Neuronal stem cell (in vitro differentiated cells): ENCODE data around the gene EIPR1.

Experiments
- DNase-seq: peaks from one replicate; pipeline ENCODE4 v3.0.0-alpha.2; 2013; ENCODE audit warnings: low spot score
- H2AFZ ChIP-seq: one replicate; pipeline ENCODE4 v1.6.1; 2013; ENCODE audit warnings: mild to moderate bottlenecking, low read length, inconsistent platforms
- H2AK5ac ChIP-seq: 2 replicates; pipeline ENCODE4 v1.6.1; 2013; ENCODE audit warnings: low read depth, mild to moderate bottlenecking, inconsistent platforms, low read length, moderate library complexity, mixed read lengths
- H2BK120ac ChIP-seq: 2 replicates; pipeline ENCODE4 v1.6.1; 2013; ENCODE audit warnings: low read depth, mild to moderate bottlenecking, inconsistent platforms, low read length, moderate library complexity, mixed read lengths
- H2BK12ac ChIP-seq: one replicate; pipeline ENCODE4 v1.6.1; 2013; ENCODE audit warnings: low read length, inconsistent platforms
- H2BK15ac ChIP-seq: 2 replicates; pipeline ENCODE4 v1.6.1; 2013; ENCODE audit warnings: mild to moderate bottlenecking, low read length, inconsistent platforms, mixed read lengths
- H2BK5ac ChIP-seq: one replicate; pipeline ENCODE4 v1.6.1; 2013; ENCODE audit warnings: inconsistent platforms, mild to moderate bottlenecking, low read length, moderate library complexity
- H3K14ac ChIP-seq: one replicate; pipeline ENCODE4 v1.6.1; 2013; ENCODE audit warnings: low read length, inconsistent platforms
- H3K18ac ChIP-seq: 2 replicates; pipeline ENCODE4 v1.6.1; 2013; ENCODE audit warnings: low read length, inconsistent platforms
- H3K23ac ChIP-seq: 2 replicates; pipeline ENCODE4 v1.6.1; 2013; ENCODE audit warnings: low read depth, mild to moderate bottlenecking, mixed read lengths, low read length, inconsistent platforms; ENCODE audit not compliant: poor library complexity
- H3K27ac ChIP-seq: replicated peaks from 3 replicates; pipeline ENCODE4 v1.5.1; 2013; ENCODE audit warnings: low read length, inconsistent platforms
- H3K27me3 ChIP-seq, 3 experiments: 2 replicates each; pipeline ENCODE4 v1.6.1; 2013; ENCODE audit warnings: low read length in 3 of 3, mild to moderate bottlenecking in 2 of 3, inconsistent platforms in 1 of 3, low read depth in 1 of 3, mixed read lengths in 1 of 3, moderate library complexity in 1 of 3; ENCODE audit not compliant: control insufficient read depth in 3 of 3, insufficient read depth in 3 of 3
- H3K36me3 ChIP-seq, 2 donors: replicated peaks in 1 of 2; 2 replicates each; pipeline ENCODE4 v1.6.1; 2013; ENCODE audit warnings: low read length in 2 of 2; ENCODE audit not compliant: control insufficient read depth in 2 of 2, insufficient read depth in 2 of 2
- H3K4ac ChIP-seq: 2 replicates; pipeline ENCODE4 v1.6.1; 2013; ENCODE audit warnings: inconsistent platforms, mild to moderate bottlenecking, low read length, moderate library complexity
- H3K4me1 ChIP-seq, 2 donors: 1 replicate in 1 of 2; 2 replicates in 1 of 2; pipeline ENCODE4 v1.6.1; 2013; ENCODE audit warnings: low read length in 2 of 2, low read depth in 1 of 2; ENCODE audit not compliant: control insufficient read depth in 2 of 2, insufficient read depth in 1 of 2
- H3K4me2 ChIP-seq: one replicate; pipeline ENCODE4 v1.6.1; 2013; ENCODE audit warnings: mild to moderate bottlenecking, low read length, inconsistent platforms; ENCODE audit not compliant: insufficient read depth, poor library complexity, severe bottlenecking
- H3K4me3 ChIP-seq, 2 donors: 2 replicates each; pipeline ENCODE4 v1.5.1; 2013; ENCODE audit warnings: low read length in 2 of 2, mild to moderate bottlenecking in 2 of 2, inconsistent platforms in 1 of 2, moderate library complexity in 1 of 2
- H3K79me1 ChIP-seq: one replicate; pipeline ENCODE4 v1.6.1; 2013; ENCODE audit warnings: low read depth, mild to moderate bottlenecking, inconsistent platforms, low read length, moderate library complexity
- H3K9ac ChIP-seq: one replicate; pipeline ENCODE4 v1.6.1; 2013; ENCODE audit warnings: mild to moderate bottlenecking, low read depth, low read length, inconsistent platforms; ENCODE audit not compliant: poor library complexity
- H3K9me3 ChIP-seq, 2 donors: replicated peaks in 1 of 2; 2 replicates each; pipeline versions ENCODE3 to v1.6.1; 2013; ENCODE audit warnings: low read length in 2 of 2, mild to moderate bottlenecking in 2 of 2, inconsistent platforms in 1 of 2, low read depth in 1 of 2, mixed read lengths in 1 of 2, moderate library complexity in 1 of 2; ENCODE audit not compliant: control insufficient read depth in 2 of 2, insufficient read depth in 1 of 2
- H4K8ac ChIP-seq: one replicate; pipeline ENCODE4 v1.6.1; 2013; ENCODE audit warnings: low read depth, mild to moderate bottlenecking, inconsistent platforms, low read length, moderate library complexity
- H4K91ac ChIP-seq: one replicate; pipeline ENCODE4 v1.6.1; 2013; ENCODE audit warnings: low read length, low read depth, mild to moderate bottlenecking, inconsistent platforms; ENCODE audit not compliant: poor library complexity
- WGBS, 2 donors: extraction: QIAGEN DNeasy Blood & Tissue Kit; methylation state at CpG; one replicate each; pipeline ENCODE4 v1.1.7; 2013; ENCODE audit warnings: missing lambda C conversion rate in 2 of 2, mixed read lengths in 1 of 2; ENCODE audit not compliant: insufficient read length in 2 of 2, insufficient replicate concordance in 1 of 2; ENCODE audit errors: extremely low coverage in 2 of 2; 5-methylcytosine and 5-hydroxymethylcytosine counted together

The EIPR1 gene

DNA sequence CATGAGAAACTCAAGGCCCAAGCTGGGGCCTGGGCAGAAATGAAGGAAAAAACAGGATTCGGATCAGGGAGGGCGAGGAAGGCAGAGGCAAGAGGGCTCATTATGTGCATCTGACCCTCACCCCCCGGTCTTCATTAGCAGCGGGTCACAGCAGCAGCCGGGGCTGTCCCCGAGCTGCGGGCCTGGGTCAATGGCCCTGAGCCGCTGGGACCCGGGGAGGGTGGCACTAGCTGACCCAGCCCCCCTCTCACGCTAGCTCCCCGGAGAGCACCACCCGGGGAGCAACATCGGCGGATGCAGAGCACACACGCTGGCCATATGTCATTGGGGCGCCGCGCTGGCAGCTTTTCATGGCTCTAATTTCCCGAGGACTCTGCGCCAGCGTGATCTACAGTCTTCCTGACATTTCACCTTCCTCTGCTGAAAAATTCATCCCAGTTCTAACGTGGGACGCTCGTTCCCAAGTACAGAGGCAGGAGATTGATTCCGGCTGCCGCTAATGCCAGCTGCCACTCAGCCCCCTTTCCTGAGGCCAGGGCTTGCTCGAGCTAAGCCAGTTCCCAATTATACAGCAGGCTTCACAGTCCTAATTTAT, 63.7 kb downstream of the EIPR1 start:
- H3K4me1 ChIP-seq, result no peaks in the 10 kb centered on the region
- no peak overlapping the region for H3K18ac ChIP-seq
- no peak for DNase-seq
- H4K91ac ChIP-seq, result no peak overlapping the region
- peaks cover 4 to 10% of the 10 kb centered on the region in 2 donors for H3K36me3 ChIP-seq
- no peak overlapping the region for H2AK5ac ChIP-seq
- H2AFZ ChIP-seq, result no peak overlapping the region
- no CpG with 5 or more reads among the region's 27 CpGs for WGBS, 2 donors
- no peak overlapping the region for H2BK5ac ChIP-seq
- no peak overlapping the region for H2BK120ac ChIP-seq
- no peak overlapping the region for H4K8ac ChIP-seq
- H2BK15ac ChIP-seq, result no peak overlapping the region
- peaks cover 3 to 4% of the 10 kb centered on the region in 2 donors for H3K9me3 ChIP-seq
- no peak overlapping the region for H2BK12ac ChIP-seq
- no peak overlapping the region for H3K4ac ChIP-seq
- no peak overlapping the region for H3K4me2 ChIP-seq
- H3K79me1 ChIP-seq, result peaks cover 6% of the 10 kb centered on the region
- no peaks in the 10 kb centered on the region for H3K27me3 ChIP-seq
- no peak overlapping the region for H3K27ac ChIP-seq
- H3K9ac ChIP-seq, result no peak overlapping the region
- H3K4me3 ChIP-seq, result no peak overlapping the region
- H3K23ac ChIP-seq, result peak overlapping the region; percentile 81
- H3K14ac ChIP-seq, result no peak overlapping the region

DNA sequence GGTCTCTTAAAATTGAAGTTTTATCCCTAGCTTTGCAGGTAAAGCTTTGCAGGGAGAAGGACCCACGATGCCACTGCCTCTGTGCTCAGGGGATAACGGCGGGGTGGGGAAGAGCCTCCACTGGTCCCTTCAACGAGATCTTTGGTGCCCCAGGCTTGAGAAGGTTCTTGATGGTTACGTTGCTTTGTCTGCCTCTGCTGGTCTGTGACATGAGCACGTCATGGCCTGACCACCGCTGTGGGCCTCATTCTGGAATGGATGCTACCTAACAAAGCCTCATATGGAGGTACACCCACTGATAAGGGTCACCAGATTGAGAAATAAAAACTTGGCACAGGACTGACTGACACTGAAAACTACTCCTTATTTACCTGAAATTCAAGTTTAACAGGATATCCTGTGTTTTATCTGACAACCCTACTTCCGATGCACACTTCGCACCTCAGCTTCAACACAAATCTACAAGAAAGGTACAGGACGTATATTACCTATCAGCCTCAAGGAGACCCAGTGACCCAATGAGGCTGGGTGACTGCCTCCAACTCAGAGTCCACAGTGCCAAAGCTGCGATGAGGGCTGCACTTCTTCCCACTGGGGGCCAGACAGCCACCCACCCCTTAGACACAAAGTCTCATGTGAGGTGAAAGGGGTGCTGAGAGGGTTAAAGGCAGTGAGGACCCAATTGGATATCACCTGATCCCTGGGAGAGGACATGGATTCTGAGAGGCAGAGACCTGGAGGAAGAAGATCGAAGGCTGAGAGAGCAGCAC, 64.9 kb downstream of the EIPR1 start:
- H2BK5ac ChIP-seq, result no peak overlapping the region
- DNase-seq, result no peak
- H2BK12ac ChIP-seq, result no peak overlapping the region
- H3K23ac ChIP-seq, result peak overlapping the region; percentile 23
- no peaks in the 10 kb centered on the region for H3K27me3 ChIP-seq
- peak overlapping the region; percentile 21 for H3K18ac ChIP-seq
- no peak overlapping the region for H2BK15ac ChIP-seq
- H3K4me3 ChIP-seq, result no peak overlapping the region
- no peak overlapping the region for H3K9ac ChIP-seq
- no peak overlapping the region for H4K91ac ChIP-seq
- WGBS, 2 donors, result no CpG with 5 or more reads among the region's 12 CpGs
- H3K4ac ChIP-seq, result no peak overlapping the region
- H2AFZ ChIP-seq, result no peak overlapping the region
- H2AK5ac ChIP-seq, result no peak overlapping the region
- H2BK120ac ChIP-seq, result no peak overlapping the region
- H3K9me3 ChIP-seq, result peaks cover 3 to 4% of the 10 kb centered on the region in 2 donors
- H4K8ac ChIP-seq, result no peak overlapping the region
- H3K4me2 ChIP-seq, result no peak overlapping the region
- no peak overlapping the region for H3K27ac ChIP-seq
- H3K14ac ChIP-seq, result no peak overlapping the region
- H3K79me1 ChIP-seq, result peaks cover 7% of the 10 kb centered on the region
- H3K4me1 ChIP-seq, result peaks cover 0 to 3% of the 10 kb centered on the region in 2 donors
- H3K36me3 ChIP-seq, result peaks cover under 1 to 4% of the 10 kb centered on the region in 2 donors

- Histone ChIP-seq H2AK5ac (no peak overlapping the region), H3K18ac (no peak overlapping the region), H3K27ac (no peak overlapping the region), H3K27me3 (no peaks in the 10 kb centered on the region), H3K36me3 (no peaks in the 10 kb centered on the region), H2BK5ac (no peak overlapping the region), H3K4me2 (no peak overlapping the region), H2AFZ (no peak overlapping the region), H3K9me3 (peaks cover 0 to 1% of the 10 kb centered on the region in 2 donors), H3K9ac (no peak overlapping the region), H4K91ac (no peak overlapping the region), H2BK15ac (no peak overlapping the region), H2BK12ac (no peak overlapping the region), H3K14ac (no peak overlapping the region), H2BK120ac (no peak overlapping the region), H4K8ac (no peak overlapping the region), H3K4me1 (peaks cover 0 to 3% of the 10 kb centered on the region in 2 donors), H3K4me3 (no peak overlapping the region), H3K23ac (no peak overlapping the region), H3K79me1 (peaks cover 7% of the 10 kb centered on the region), H3K4ac (no peak overlapping the region)
- DNase-seq, result no peak
- no CpG with 5 or more reads among the region's 12 CpGs for WGBS, 2 donors
These were observed 66.0 kb downstream of the EIPR1 start for GRCh38 chr2:3311601-3312000.

DNA sequence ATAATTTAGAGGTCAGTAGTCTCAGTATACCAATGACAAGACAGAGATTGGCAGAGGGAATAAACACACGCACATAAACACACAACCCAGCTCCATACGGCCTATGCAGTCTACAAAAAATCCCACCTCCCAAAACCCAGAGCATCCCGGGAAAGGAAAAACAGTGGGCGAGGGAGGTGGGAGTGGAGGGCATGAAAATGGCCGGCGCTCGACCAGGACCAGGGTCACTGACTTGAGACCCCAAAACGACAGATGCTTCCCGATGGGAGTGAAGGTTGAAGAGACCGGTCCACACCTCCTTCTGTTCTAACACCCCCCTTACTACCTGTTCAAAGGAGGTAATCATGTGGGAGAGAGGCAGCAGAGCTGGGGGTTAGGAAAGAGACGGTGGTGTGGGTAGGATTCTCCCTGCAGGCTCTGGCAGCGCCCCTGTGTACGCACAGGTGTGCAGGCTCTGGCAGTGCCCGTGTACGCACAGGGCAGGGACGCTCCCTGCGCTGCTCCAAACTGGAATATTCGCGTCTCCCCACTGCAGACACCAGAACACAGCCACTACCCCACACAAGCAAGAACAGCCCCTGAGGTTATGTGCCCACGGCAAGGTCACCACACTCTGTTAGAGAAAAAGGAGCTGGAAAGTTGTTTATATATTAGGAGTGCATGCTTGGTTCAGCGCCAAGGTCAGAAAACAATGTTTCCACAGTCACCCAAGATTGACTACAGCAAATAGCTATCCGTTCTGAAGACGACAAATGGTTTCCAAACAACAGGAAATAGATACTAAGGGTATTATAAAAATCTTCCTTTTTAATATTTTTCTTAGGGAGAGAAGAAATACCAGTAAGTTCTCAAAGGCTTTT, 67.9 kb downstream of the EIPR1 start:
- WGBS, 2 donors, result no CpG with 5 or more reads among the region's 23 CpGs
- Histone ChIP-seq H3K9me3 (no peaks in the 10 kb centered on the region), H2AFZ (no peak overlapping the region)

More for the DNA sequence above, 67.9 kb downstream of the EIPR1 start:
- H2BK120ac ChIP-seq, result no peak overlapping the region
- peaks cover 7% of the 10 kb centered on the region for H3K79me1 ChIP-seq
- no peak overlapping the region for H3K4me2 ChIP-seq
- H3K14ac ChIP-seq, result peak overlapping the region; percentile 82
- DNase-seq, result no peak
- peak overlapping the region in 1 of 2 donors; percentile 24 for H3K4me3 ChIP-seq
- peak overlapping the region; percentile 23 for H3K4ac ChIP-seq
- no peak overlapping the region for H4K8ac ChIP-seq
- no peaks in the 10 kb centered on the region for H3K36me3 ChIP-seq
- no peak overlapping the region for H2BK5ac ChIP-seq
- no peak overlapping the region for H2BK15ac ChIP-seq
- H4K91ac ChIP-seq, result no peak overlapping the region
- H3K18ac ChIP-seq, result peak overlapping the region; percentile 64
- H2BK12ac ChIP-seq, result no peak overlapping the region
- H3K23ac ChIP-seq, result no peak overlapping the region
- H3K4me1 ChIP-seq, result peaks cover 0 to 3% of the 10 kb centered on the region in 2 donors
- peak overlapping the region; percentile 46 for H2AK5ac ChIP-seq
- no peak overlapping the region for H3K9ac ChIP-seq
- H3K27me3 ChIP-seq, result no peaks in the 10 kb centered on the region
- H3K27ac ChIP-seq, result no peak overlapping the region
